ENCODE data around the gene PDK2.
A peak's percentile ranks its signal among the peaks of the same experiment; 100 is the strongest.

The PDK2 gene

GRCh38 chr17:50094753-50095619, at the start of gene PDK2:
PDK2 (plus strand) TSS chr17:50095351; CDS start chr17:50095436, 85 bp downstream.
- Histone ChIP-seq H3K27me3 (replicated peaks; ENCODE audit: control insufficient read depth, insufficient read depth, low read length) (no peaks in the 10 kb centered on the region), H3K9me3 (ENCODE audit: control insufficient read depth, low read length) (no peaks in the 10 kb centered on the region), H3K4me1 (ENCODE audit: control insufficient read depth, insufficient read depth, low read length) (peaks cover 42% of the 10 kb centered on the region), H3K36me3 (ENCODE audit: control insufficient read depth, insufficient read depth, low read length, severe bottlenecking) (peaks cover 19% of the 10 kb centered on the region), H3K4me3 (ENCODE audit: low read length) (peak within 1 kb of the TSS; percentile 95), H3K9ac (ENCODE audit: low read length) (peak within 1 kb of the TSS; percentile 93)
- DNase-seq (ENCODE audit: low read depth) = peak; percentile 99

- no peak for DNase-seq (ENCODE audit: low read depth)
- Histone ChIP-seq H3K27me3 (replicated peaks; ENCODE audit: control insufficient read depth, insufficient read depth, low read length) (no peaks in the 10 kb centered on the region), H3K4me1 (ENCODE audit: control insufficient read depth, insufficient read depth, low read length) (peaks cover 17% of the 10 kb centered on the region), H3K9ac (ENCODE audit: low read length) (no peak overlapping the region), H3K4me3 (ENCODE audit: low read length) (no peak overlapping the region), H3K36me3 (ENCODE audit: control insufficient read depth, insufficient read depth, low read length, severe bottlenecking) (no peaks in the 10 kb centered on the region), H3K9me3 (ENCODE audit: control insufficient read depth, low read length) (no peaks in the 10 kb centered on the region)
Observed at GRCh38 chr17:50046179-50046578, 49.0 kb upstream of the PDK2 start.

- H3K9ac ChIP-seq (ENCODE audit: low read length) = no peak overlapping the region
- H3K4me1 ChIP-seq (ENCODE audit: control insufficient read depth, insufficient read depth, low read length) = peaks cover 22% of the 10 kb centered on the region
- no peak overlapping the region for H3K4me3 ChIP-seq (ENCODE audit: low read length)
- DNase-seq (ENCODE audit: low read depth) = no peak
- no peaks in the 10 kb centered on the region for H3K36me3 ChIP-seq (ENCODE audit: control insufficient read depth, insufficient read depth, low read length, severe bottlenecking)
- no peaks in the 10 kb centered on the region for H3K9me3 ChIP-seq (ENCODE audit: control insufficient read depth, low read length)
- H3K27me3 ChIP-seq (replicated peaks; ENCODE audit: control insufficient read depth, insufficient read depth, low read length) = no peaks in the 10 kb centered on the region
Observed at GRCh38 chr17:50046667-50047066, 48.5 kb upstream of the PDK2 start.

GRCh38 chr17:50047083-50047482, 48.1 kb upstream of the PDK2 start:
- Histone ChIP-seq H3K36me3 (ENCODE audit: control insufficient read depth, insufficient read depth, low read length, severe bottlenecking) (no peaks in the 10 kb centered on the region), H3K9me3 (ENCODE audit: control insufficient read depth, low read length) (no peaks in the 10 kb centered on the region), H3K4me3 (ENCODE audit: low read length) (peak overlapping the region; percentile 24), H3K27me3 (replicated peaks; ENCODE audit: control insufficient read depth, insufficient read depth, low read length) (no peaks in the 10 kb centered on the region), H3K4me1 (ENCODE audit: control insufficient read depth, insufficient read depth, low read length) (peaks cover 22% of the 10 kb centered on the region), H3K9ac (ENCODE audit: low read length) (peak overlapping the region; percentile 39)
- DNase-seq (ENCODE audit: low read depth) = no peak

GRCh38 chr17:50047488-50048126, 47.5 kb upstream of the PDK2 start:
- H3K4me1 ChIP-seq (ENCODE audit: control insufficient read depth, insufficient read depth, low read length) = peaks cover 22% of the 10 kb centered on the region
- H3K36me3 ChIP-seq (ENCODE audit: control insufficient read depth, insufficient read depth, low read length, severe bottlenecking) = no peaks in the 10 kb centered on the region
- peak overlapping the region; percentile 24 for H3K4me3 ChIP-seq (ENCODE audit: low read length)
- H3K9me3 ChIP-seq (ENCODE audit: control insufficient read depth, low read length) = no peaks in the 10 kb centered on the region
- peak; percentile 59 for DNase-seq (ENCODE audit: low read depth)
- peak overlapping the region; percentile 39 for H3K9ac ChIP-seq (ENCODE audit: low read length)
- no peaks in the 10 kb centered on the region for H3K27me3 ChIP-seq (replicated peaks; ENCODE audit: control insufficient read depth, insufficient read depth, low read length)

GRCh38 chr17:50048146-50048720, 46.9 kb upstream of the PDK2 start:
- Histone ChIP-seq H3K36me3 (ENCODE audit: control insufficient read depth, insufficient read depth, low read length, severe bottlenecking) (no peaks in the 10 kb centered on the region), H3K4me1 (ENCODE audit: control insufficient read depth, insufficient read depth, low read length) (peaks cover 22% of the 10 kb centered on the region), H3K4me3 (ENCODE audit: low read length) (no peak overlapping the region), H3K9me3 (ENCODE audit: control insufficient read depth, low read length) (no peaks in the 10 kb centered on the region), H3K27me3 (replicated peaks; ENCODE audit: control insufficient read depth, insufficient read depth, low read length) (no peaks in the 10 kb centered on the region), H3K9ac (ENCODE audit: low read length) (no peak overlapping the region)
- no peak for DNase-seq (ENCODE audit: low read depth)

GRCh38 chr17:50048988-50049387, 46.2 kb upstream of the PDK2 start:
- no peak for DNase-seq (ENCODE audit: low read depth)
- no peaks in the 10 kb centered on the region for H3K9me3 ChIP-seq (ENCODE audit: control insufficient read depth, low read length)

GRCh38 chr17:50049636-50050035, 45.5 kb upstream of the PDK2 start:
- Histone ChIP-seq H3K27me3 (replicated peaks; ENCODE audit: control insufficient read depth, insufficient read depth, low read length) (no peaks in the 10 kb centered on the region), H3K9ac (ENCODE audit: low read length) (no peak overlapping the region), H3K4me1 (ENCODE audit: control insufficient read depth, insufficient read depth, low read length) (peaks cover 25% of the 10 kb centered on the region), H3K36me3 (ENCODE audit: control insufficient read depth, insufficient read depth, low read length, severe bottlenecking) (no peaks in the 10 kb centered on the region), H3K9me3 (ENCODE audit: control insufficient read depth, low read length) (no peaks in the 10 kb centered on the region), H3K4me3 (ENCODE audit: low read length) (no peak overlapping the region)
- no peak for DNase-seq (ENCODE audit: low read depth)

More at GRCh38 chr17:50048988-50049387, 46.2 kb upstream of the PDK2 start:
- H3K4me3 ChIP-seq (ENCODE audit: low read length) = no peak overlapping the region
- H3K4me1 ChIP-seq (ENCODE audit: control insufficient read depth, insufficient read depth, low read length) = peaks cover 25% of the 10 kb centered on the region
- H3K36me3 ChIP-seq (ENCODE audit: control insufficient read depth, insufficient read depth, low read length, severe bottlenecking) = no peaks in the 10 kb centered on the region
- H3K27me3 ChIP-seq (replicated peaks; ENCODE audit: control insufficient read depth, insufficient read depth, low read length) = no peaks in the 10 kb centered on the region
- H3K9ac ChIP-seq (ENCODE audit: low read length) = no peak overlapping the region

GRCh38 chr17:50050431-50051032, 44.6 kb upstream of the PDK2 start:
- Histone ChIP-seq H3K36me3 (ENCODE audit: control insufficient read depth, insufficient read depth, low read length, severe bottlenecking) (no peaks in the 10 kb centered on the region), H3K4me3 (ENCODE audit: low read length) (no peak overlapping the region), H3K9me3 (ENCODE audit: control insufficient read depth, low read length) (no peaks in the 10 kb centered on the region), H3K4me1 (ENCODE audit: control insufficient read depth, insufficient read depth, low read length) (peaks cover 32% of the 10 kb centered on the region), H3K27me3 (replicated peaks; ENCODE audit: control insufficient read depth, insufficient read depth, low read length) (no peaks in the 10 kb centered on the region), H3K9ac (ENCODE audit: low read length) (no peak overlapping the region)
- DNase-seq (ENCODE audit: low read depth) = no peak

GRCh38 chr17:50051082-50051576, 44.0 kb upstream of the PDK2 start:
- H3K4me3 ChIP-seq (ENCODE audit: low read length) = no peak overlapping the region
- peak; percentile 57 for DNase-seq (ENCODE audit: low read depth)
- H3K4me1 ChIP-seq (ENCODE audit: control insufficient read depth, insufficient read depth, low read length) = peaks cover 32% of the 10 kb centered on the region
- H3K36me3 ChIP-seq (ENCODE audit: control insufficient read depth, insufficient read depth, low read length, severe bottlenecking) = no peaks in the 10 kb centered on the region
- no peaks in the 10 kb centered on the region for H3K27me3 ChIP-seq (replicated peaks; ENCODE audit: control insufficient read depth, insufficient read depth, low read length)
- no peaks in the 10 kb centered on the region for H3K9me3 ChIP-seq (ENCODE audit: control insufficient read depth, low read length)
- no peak overlapping the region for H3K9ac ChIP-seq (ENCODE audit: low read length)

- peaks cover 32% of the 10 kb centered on the region for H3K4me1 ChIP-seq (ENCODE audit: control insufficient read depth, insufficient read depth, low read length)
- no peak overlapping the region for H3K9ac ChIP-seq (ENCODE audit: low read length)
- no peak overlapping the region for H3K4me3 ChIP-seq (ENCODE audit: low read length)
- DNase-seq (ENCODE audit: low read depth) = no peak
- H3K9me3 ChIP-seq (ENCODE audit: control insufficient read depth, low read length) = no peaks in the 10 kb centered on the region
- H3K36me3 ChIP-seq (ENCODE audit: control insufficient read depth, insufficient read depth, low read length, severe bottlenecking) = no peaks in the 10 kb centered on the region
- H3K27me3 ChIP-seq (replicated peaks; ENCODE audit: control insufficient read depth, insufficient read depth, low read length) = no peaks in the 10 kb centered on the region
Observed at GRCh38 chr17:50051606-50052005, 43.5 kb upstream of the PDK2 start.

Data from adipocyte (in vitro differentiated cells).